Suprapubic skin (tissue), 4 donors: ENCODE data around the gene HMGB2. TPM values are rescaled to one million over a fixed set of nuclear protein-coding genes. Genes with fewer than 3 reads are reported as not detected.

Experiments used
- DNase-seq, 2 donors: peaks; one replicate each; pipeline ENCODE4 v3.0.0-alpha.2; 2019; ENCODE audit warnings: low spot score in 2 of 2
- H3K27ac ChIP-seq: fragments of 200-600 bp; sonication (generic); one replicate; pipeline ENCODE4 v1.5.1; 2019
- H3K27me3 ChIP-seq: fragments of 200-600 bp; sonication (generic); one replicate; pipeline ENCODE4 v1.5.1; 2019
- H3K36me3 ChIP-seq: fragments of 200-600 bp; sonication (generic); one replicate; pipeline ENCODE4 v1.5.1; 2019
- H3K4me1 ChIP-seq: fragments of 200-600 bp; sonication (generic); one replicate; pipeline ENCODE4 v1.5.1; 2019
- H3K4me3 ChIP-seq: fragments of 200-600 bp; sonication (generic); one replicate; pipeline ENCODE4 v1.5.1; 2019; ENCODE audit warnings: mild to moderate bottlenecking
- H3K9me3 ChIP-seq: fragments of 200-600 bp; sonication (generic); one replicate; pipeline ENCODE4 v1.5.1; 2019
- CTCF ChIP-seq, 2 donors: fragments of 200-600 bp in 1 of 2; fragments of 450-650 bp in 1 of 2; sonication (generic) in 1 of 2; IDR thresholded peaks; one replicate each; pipeline ENCODE4 v1.5.1; 2016 to 2019; ENCODE audit warnings: antibody characterized with exemption in 2 of 2, mild to moderate bottlenecking in 1 of 2, moderate library complexity in 1 of 2
- EP300 ChIP-seq: sonication (generic); formaldehyde crosslinking; IDR thresholded peaks from one replicate; pipeline ENCODE4 v1.6.1; 2017; ENCODE audit warnings: antibody characterized with exemption
- POLR2A ChIP-seq, 2 donors: fragments of 450-650 bp; IDR thresholded peaks; one replicate each; pipeline ENCODE4 v1.6.1; 2017; ENCODE audit warnings: antibody characterized with exemption in 2 of 2, mild to moderate bottlenecking in 2 of 2, moderate library complexity in 2 of 2
- POLR2AphosphoS5 ChIP-seq, 3 donors: sonication (generic); formaldehyde crosslinking; IDR thresholded peaks; one replicate each; pipeline ENCODE4 v1.6.1; 2017; ENCODE audit warnings: antibody characterized with exemption in 3 of 3
- WGBS: methylation state at CpG from one replicate; pipeline ENCODE4 v1.1.5; 2018; 5-methylcytosine and 5-hydroxymethylcytosine counted together
- total RNA-seq, 4 donors: library from RNA; depleted of rRNA; stranded (reverse); fragments of >200 nt; gene quantifications; one replicate each; pipeline ENCODE4 v1.1.0, GENCODE V29; 2016

Gene HMGB2
- total RNA-seq, 4 donors from 2014 or later, result 28.8 to 76.5 (median 34.2) TPM

DNA sequence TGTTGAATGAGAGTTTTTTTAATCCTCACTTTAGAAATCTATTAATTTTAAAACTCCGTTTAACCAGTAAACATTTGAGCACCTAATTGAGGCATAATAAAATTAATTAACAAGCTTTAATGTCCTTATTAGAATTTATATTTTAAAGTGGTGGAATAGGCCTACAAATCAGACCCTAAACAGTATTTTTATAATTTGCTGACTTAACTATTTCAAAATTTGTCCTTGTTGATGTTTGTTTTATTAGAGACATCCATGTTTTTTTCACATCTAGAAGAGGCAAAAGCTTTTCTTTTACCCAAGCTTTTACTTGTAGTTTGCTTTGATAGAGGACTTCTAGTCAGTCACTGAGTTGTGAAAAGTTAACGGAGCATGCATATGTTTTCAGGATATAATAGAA is 40.4 kb upstream of the HMGB2 start:
- Histone ChIP-seq H3K4me1 (peaks cover 16% of the 10 kb centered on the region), H3K4me3 (no peak overlapping the region), H3K27me3 (no peaks in the 10 kb centered on the region), H3K27ac (no peak overlapping the region), H3K36me3 (peaks cover 3% of the 10 kb centered on the region), H3K9me3 (no peaks in the 10 kb centered on the region)
- TF ChIP-seq EP300, result no peak
- TF ChIP-seq POLR2A (IDR thresholded peaks at IDR 0.05), result no peak
- TF ChIP-seq POLR2AphosphoS5 (IDR thresholded peaks at IDR 0.05), result no peak
- DNase-seq, result no peak
- 98% methylated on average over 2 of the region's 2 CpGs for WGBS

GRCh38 chr4:173371292-173372192 is 37.4 kb upstream of the HMGB2 start:
- TF ChIP-seq POLR2A (IDR thresholded peaks at IDR 0.05), result no peak
- no peak for TF ChIP-seq EP300
- TF ChIP-seq CTCF (IDR thresholded peaks at IDR 0.05), result no peak
- TF ChIP-seq POLR2AphosphoS5 (IDR thresholded peaks at IDR 0.05), result no peak
- Histone ChIP-seq H3K9me3 (no peaks in the 10 kb centered on the region), H3K36me3 (peaks cover 1% of the 10 kb centered on the region), H3K27ac (peak overlapping the region; percentile 93), H3K4me3 (peak overlapping the region; percentile 84), H3K4me1 (peaks cover 21% of the 10 kb centered on the region), H3K27me3 (no peaks in the 10 kb centered on the region)
- WGBS, result under 1% methylated on average over 48 of the region's 68 CpGs
- peak; percentile 84 to 86 for DNase-seq

- no peaks in the 10 kb centered on the region for H3K36me3 ChIP-seq
- H3K4me3 ChIP-seq, result peak within 1 kb of the TSS; percentile 84
- peaks cover 21% of the 10 kb centered on the region for H3K4me1 ChIP-seq
- no peaks in the 10 kb centered on the region for H3K27me3 ChIP-seq
- H3K9me3 ChIP-seq, result no peaks in the 10 kb centered on the region
- under 1% methylated on average over 39 of the region's 72 CpGs for whole genome bisulfite sequencing
- DNase-seq, result peak; percentile 99
- H3K27ac ChIP-seq, result peak within 1 kb of the TSS; percentile 93
- TF ChIP-seq EP300 (no peak), POLR2AphosphoS5 (IDR thresholded peaks at IDR 0.05) (peak; percentile 40 to 88 (median 46)), CTCF (IDR thresholded peaks at IDR 0.05) (no peak), POLR2A (IDR thresholded peaks at IDR 0.05) (peak in 1 of 2 donors; percentile 89)
Observed at GRCh38 chr4:173370477-173371291, 36.5 kb upstream of the HMGB2 start, which contains the start of gene SAP30. SAP30 (plus strand) TSS chr4:173370954; CDS start chr4:173371183, 229 bp downstream.

DNA sequence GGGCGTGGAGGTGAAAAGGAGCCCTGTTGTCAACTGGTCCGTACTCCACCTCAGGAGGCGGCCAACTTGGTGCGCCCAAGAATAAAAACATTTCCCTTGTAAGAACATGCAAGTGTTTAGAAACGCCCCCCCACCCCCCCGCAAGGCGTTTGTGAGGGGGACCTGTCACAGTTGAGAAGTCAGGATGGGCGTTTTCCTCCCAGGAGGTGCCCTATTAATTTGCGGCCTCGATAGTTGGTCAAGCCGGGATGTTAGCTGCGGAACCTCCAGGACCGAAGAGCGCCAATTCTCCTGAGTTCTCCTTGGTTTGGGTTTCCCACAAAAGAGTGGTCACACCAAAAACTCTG is 35.9 kb upstream of the HMGB2 start:
- 0% methylated on average over 14 of the region's 14 CpGs for WGBS
- Histone ChIP-seq H3K9me3 (no peaks in the 10 kb centered on the region), H3K27ac (peak overlapping the region; percentile 93), H3K4me1 (peaks cover 21% of the 10 kb centered on the region), H3K4me3 (peak overlapping the region; percentile 84), H3K27me3 (no peaks in the 10 kb centered on the region), H3K36me3 (no peaks in the 10 kb centered on the region)
- DNase-seq, result peak; percentile 84 to 88
- no peak for TF ChIP-seq EP300
- TF ChIP-seq CTCF (IDR thresholded peaks at IDR 0.05), result no peak
- TF ChIP-seq POLR2A (IDR thresholded peaks at IDR 0.05), result no peak
- no peak for TF ChIP-seq POLR2AphosphoS5 (IDR thresholded peaks at IDR 0.05)

DNA sequence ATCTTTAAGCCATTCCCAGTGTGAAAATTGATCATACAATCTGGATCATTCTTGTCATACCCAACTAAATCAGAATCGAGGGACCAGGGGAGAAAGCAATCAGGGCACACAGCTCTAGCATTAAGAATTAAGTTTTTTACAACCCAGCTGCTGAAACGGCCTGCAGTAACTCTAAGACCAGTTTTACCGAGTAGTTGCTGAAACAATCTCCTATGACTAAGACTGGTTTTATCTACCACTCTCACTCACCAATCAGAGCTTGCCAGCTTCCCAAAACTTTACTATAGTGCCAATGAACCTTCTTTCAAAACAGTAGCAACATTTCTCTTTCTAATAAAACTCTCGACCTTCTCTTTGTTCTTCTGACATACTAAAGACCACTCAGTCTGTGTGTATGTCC is 33.8 kb upstream of the HMGB2 start:
- peaks cover 13% of the 10 kb centered on the region for H3K4me1 ChIP-seq
- no peak overlapping the region for H3K27ac ChIP-seq
- H3K4me3 ChIP-seq, result no peak overlapping the region
- no peaks in the 10 kb centered on the region for H3K36me3 ChIP-seq
- 39% methylated on average over 4 of the region's 4 CpGs for WGBS
- no peaks in the 10 kb centered on the region for H3K27me3 ChIP-seq
- TF ChIP-seq EP300 (no peak), CTCF (IDR thresholded peaks at IDR 0.05) (no peak), POLR2A (IDR thresholded peaks at IDR 0.05) (no peak), POLR2AphosphoS5 (IDR thresholded peaks at IDR 0.05) (no peak)
- H3K9me3 ChIP-seq, result no peaks in the 10 kb centered on the region
- DNase-seq, result no peak
